ENCODE measurements around the gene BAHCC1. TPM values are rescaled to one million over a fixed set of nuclear protein-coding genes. Genes with fewer than 3 reads are reported as not detected.

The BAHCC1 gene
- total RNA-seq, 1 donor from 2014 or later, result 0.91 TPM

DNA sequence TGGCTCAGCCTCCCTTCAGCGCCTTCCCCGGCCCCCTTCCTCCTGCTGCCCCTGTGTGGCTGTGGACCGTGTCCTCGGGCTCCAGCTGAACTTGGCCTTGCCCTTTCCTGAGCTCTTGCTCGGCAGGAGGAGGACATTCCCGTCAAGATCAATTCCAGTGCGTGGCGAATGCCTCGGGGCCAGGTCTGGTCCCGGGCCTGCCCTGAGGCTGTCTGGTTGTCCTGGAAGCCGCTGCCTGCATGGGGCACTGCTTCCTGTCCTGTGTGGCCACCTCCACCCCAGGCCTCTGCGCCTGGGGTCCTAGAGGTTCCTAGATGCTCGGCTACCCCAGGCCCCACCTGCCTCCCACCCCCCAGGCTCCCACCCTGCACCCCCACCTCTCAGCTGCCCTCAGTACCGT, 12.8 kb downstream of the BAHCC1 start:
- Mint-ChIP-seq H3K4me1 (ENCODE audit: low read depth) (peaks cover 4% of the 10 kb centered on the region), H3K27ac (no peak overlapping the region), H3K9me3 (no peaks in the 10 kb centered on the region), H3K27me3 (ENCODE audit: low read depth) (peaks cover 16% of the 10 kb centered on the region), H3K4me3 (ENCODE audit: low read depth) (no peak overlapping the region), H3K36me3 (ENCODE audit: low read depth) (no peaks in the 10 kb centered on the region)
- no peak for DNase-seq (ENCODE audit: low spot score)
- intact Hi-C loops (cut with micrococcal nuclease), result no loop called here

DNA sequence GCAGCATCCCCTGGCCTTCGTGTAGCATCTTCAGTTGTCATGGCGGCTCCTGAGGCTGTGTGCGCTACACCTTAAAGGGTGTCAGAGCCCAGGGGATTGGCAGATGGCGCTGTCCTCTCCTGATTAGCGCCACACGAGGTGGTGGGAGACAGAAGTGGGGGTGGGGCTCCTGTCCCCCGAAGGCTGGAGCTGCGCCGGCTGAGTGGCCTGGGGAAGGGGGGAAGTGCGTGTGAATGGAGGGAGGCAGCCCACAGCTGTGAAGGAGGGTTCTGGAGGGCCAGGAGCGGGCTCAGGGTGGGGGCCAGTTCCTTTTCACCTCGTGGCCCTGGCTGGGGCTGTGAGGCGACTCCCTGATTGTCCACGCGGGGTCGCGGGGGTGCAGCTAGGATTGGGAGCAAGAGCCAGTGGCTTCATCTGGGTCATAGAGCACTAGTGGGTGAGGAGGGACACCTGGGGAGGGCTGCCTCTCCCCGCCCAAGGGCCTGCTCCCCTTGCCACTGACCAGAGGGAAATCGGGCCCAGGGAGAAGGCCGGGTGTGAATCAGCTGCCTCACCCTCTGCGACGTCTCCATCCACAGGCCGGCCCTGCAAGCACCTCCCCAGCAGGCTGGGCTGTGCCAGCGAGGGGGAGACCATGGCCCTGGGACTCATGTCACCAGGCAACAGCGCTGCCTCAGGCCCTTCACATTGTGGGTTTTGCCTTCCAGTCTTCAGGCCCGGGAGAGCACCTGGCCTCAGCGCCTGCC, 14.1 kb downstream of the BAHCC1 start:
- H3K27ac Mint-ChIP-seq, result no peak overlapping the region
- no peaks in the 10 kb centered on the region for H3K36me3 Mint-ChIP-seq (ENCODE audit: low read depth)
- H3K9me3 Mint-ChIP-seq, result no peaks in the 10 kb centered on the region
- H3K4me1 Mint-ChIP-seq (ENCODE audit: low read depth), result peaks cover 4% of the 10 kb centered on the region
- peaks cover 4% of the 10 kb centered on the region for H3K27me3 Mint-ChIP-seq (ENCODE audit: low read depth)
- intact Hi-C loops (cut with micrococcal nuclease), result no loop called here
- no peak overlapping the region for H3K4me3 Mint-ChIP-seq (ENCODE audit: low read depth)
- no peak for DNase-seq (ENCODE audit: low spot score)

DNA sequence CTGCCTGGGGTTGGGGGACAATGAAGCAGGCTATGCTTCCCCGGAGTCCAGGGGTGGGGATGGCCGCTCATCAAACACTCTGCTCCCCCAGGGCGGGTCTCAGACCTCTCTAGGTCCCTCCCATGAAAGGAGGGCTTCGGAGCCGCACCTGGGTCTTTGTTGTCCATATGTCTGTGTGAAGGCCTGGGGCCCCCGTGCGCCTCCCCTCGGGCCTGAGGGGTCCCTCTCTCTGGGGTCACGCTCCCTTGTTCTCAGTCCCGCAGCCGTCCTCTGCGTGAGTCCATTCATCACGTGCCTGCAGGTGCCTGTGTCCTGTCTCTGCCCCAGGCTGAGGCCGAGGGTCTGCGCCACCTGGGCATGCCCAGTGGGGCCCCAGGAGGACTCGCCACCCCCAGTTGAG, 15.6 kb downstream of the BAHCC1 start:
- peaks cover 4% of the 10 kb centered on the region for H3K4me1 Mint-ChIP-seq (ENCODE audit: low read depth)
- H3K9me3 Mint-ChIP-seq, result no peaks in the 10 kb centered on the region
- DNase-seq (ENCODE audit: low spot score), result no peak
- intact Hi-C loops (cut with micrococcal nuclease), result no loop called here
- H3K4me3 Mint-ChIP-seq (ENCODE audit: low read depth), result no peak overlapping the region
- no peaks in the 10 kb centered on the region for H3K36me3 Mint-ChIP-seq (ENCODE audit: low read depth)
- no peak overlapping the region for H3K27ac Mint-ChIP-seq
- peaks cover 3% of the 10 kb centered on the region for H3K27me3 Mint-ChIP-seq (ENCODE audit: low read depth)

DNA sequence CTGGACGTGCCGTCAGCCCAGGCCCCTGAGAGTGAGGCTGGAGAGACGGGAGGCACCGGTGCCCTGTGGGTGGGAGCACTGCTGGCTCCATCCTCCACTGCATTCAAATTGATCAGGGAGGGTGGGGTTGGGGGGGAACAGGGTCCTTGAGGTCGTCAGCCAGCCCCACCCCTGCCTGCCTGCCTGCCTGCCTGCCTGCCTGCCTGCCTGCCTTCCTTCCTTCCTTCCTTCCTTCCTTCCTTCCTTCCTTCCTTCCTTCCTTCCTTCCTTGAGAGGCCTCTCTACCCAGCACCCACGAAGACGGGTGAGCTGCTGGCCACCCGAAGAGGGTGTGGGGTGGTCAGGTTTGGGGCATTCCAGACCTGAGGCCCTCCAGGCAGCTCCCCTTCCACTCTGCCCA, 16.0 kb downstream of the BAHCC1 start:
- Mint-ChIP-seq H3K27me3 (ENCODE audit: low read depth) (peaks cover 3% of the 10 kb centered on the region), H3K36me3 (ENCODE audit: low read depth) (no peaks in the 10 kb centered on the region), H3K4me3 (ENCODE audit: low read depth) (no peak overlapping the region), H3K27ac (no peak overlapping the region), H3K9me3 (no peaks in the 10 kb centered on the region), H3K4me1 (ENCODE audit: low read depth) (peaks cover 4% of the 10 kb centered on the region)
- no peak for DNase-seq (ENCODE audit: low spot score)
- intact Hi-C loops (cut with micrococcal nuclease), result no loop called here

DNA sequence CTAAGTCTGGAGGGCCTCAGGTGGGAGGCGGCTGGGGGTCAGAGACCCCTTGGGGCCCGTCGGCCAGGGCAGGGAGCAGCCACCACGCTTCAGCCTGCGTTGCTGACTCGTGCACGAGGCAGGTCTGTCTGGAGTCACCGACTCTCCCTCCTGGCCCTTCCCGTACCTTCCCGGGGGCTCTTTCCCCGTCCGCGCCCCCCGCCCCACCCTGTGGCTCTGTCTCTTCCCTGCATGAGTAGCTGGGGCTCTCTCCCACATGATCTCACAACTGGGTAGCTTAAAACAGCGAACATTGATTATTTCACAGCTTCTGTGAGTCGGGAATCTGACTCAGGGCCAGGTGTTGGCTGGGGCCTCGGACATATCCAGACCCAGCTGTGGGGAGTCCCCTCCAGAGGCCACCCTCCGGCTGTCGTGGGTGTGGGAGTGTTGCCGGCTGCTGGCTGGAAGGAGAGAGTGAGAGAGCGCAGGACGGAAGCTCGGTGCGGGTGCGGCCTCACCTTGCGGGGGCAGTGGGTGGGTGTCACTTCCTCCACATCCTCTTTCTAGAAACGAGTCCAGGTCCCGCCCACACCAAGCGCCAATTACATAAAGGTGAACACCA, 17.3 kb downstream of the BAHCC1 start:
- H3K27ac Mint-ChIP-seq, result no peak overlapping the region
- peaks cover 3% of the 10 kb centered on the region for H3K27me3 Mint-ChIP-seq (ENCODE audit: low read depth)
- H3K4me3 Mint-ChIP-seq (ENCODE audit: low read depth), result no peak overlapping the region
- H3K4me1 Mint-ChIP-seq (ENCODE audit: low read depth), result peaks cover 4% of the 10 kb centered on the region
- H3K9me3 Mint-ChIP-seq, result no peaks in the 10 kb centered on the region
- intact Hi-C loops (cut with micrococcal nuclease), result no loop called here
- no peaks in the 10 kb centered on the region for H3K36me3 Mint-ChIP-seq (ENCODE audit: low read depth)
- no peak for DNase-seq (ENCODE audit: low spot score)

DNA sequence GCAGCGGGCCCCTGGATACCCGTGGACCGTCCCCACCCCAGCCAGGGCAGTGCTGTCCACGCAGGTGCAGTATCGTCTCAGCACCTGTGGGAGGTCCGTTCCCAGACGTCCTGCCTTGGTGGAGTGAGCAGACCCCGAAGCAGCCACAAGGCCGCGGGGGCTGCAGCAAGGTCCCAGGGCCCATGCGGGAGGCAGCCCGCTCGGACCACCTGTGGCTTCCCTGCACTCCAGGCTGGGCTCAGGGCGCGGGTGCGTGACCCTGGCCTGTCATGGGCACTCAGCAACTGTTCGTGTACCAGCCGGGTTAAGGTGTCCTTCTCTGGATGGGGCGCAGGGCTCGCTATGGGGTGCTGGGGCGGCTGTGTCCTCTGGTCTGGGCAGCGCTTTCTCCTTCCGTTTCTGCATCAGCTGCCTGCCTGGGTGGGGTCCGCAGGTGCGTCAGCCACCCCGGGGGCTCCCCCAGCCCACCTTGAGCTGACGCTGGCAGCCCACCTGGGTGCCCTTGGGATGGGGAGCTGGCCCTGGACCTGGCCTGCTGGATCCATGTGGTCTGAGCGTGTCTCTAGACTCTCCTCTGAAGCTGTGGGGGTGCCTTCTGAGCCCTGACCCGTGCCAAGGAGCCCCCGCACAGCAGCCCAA, 18.4 kb downstream of the BAHCC1 start:
- H3K4me1 Mint-ChIP-seq (ENCODE audit: low read depth), result peaks cover 4% of the 10 kb centered on the region
- H3K9me3 Mint-ChIP-seq, result no peaks in the 10 kb centered on the region
- no peak for DNase-seq (ENCODE audit: low spot score)
- H3K27me3 Mint-ChIP-seq (ENCODE audit: low read depth), result peaks cover 3% of the 10 kb centered on the region
- no peak overlapping the region for H3K27ac Mint-ChIP-seq
- no peaks in the 10 kb centered on the region for H3K36me3 Mint-ChIP-seq (ENCODE audit: low read depth)
- intact Hi-C loops (cut with micrococcal nuclease), result no loop called here
- H3K4me3 Mint-ChIP-seq (ENCODE audit: low read depth), result no peak overlapping the region

DNA sequence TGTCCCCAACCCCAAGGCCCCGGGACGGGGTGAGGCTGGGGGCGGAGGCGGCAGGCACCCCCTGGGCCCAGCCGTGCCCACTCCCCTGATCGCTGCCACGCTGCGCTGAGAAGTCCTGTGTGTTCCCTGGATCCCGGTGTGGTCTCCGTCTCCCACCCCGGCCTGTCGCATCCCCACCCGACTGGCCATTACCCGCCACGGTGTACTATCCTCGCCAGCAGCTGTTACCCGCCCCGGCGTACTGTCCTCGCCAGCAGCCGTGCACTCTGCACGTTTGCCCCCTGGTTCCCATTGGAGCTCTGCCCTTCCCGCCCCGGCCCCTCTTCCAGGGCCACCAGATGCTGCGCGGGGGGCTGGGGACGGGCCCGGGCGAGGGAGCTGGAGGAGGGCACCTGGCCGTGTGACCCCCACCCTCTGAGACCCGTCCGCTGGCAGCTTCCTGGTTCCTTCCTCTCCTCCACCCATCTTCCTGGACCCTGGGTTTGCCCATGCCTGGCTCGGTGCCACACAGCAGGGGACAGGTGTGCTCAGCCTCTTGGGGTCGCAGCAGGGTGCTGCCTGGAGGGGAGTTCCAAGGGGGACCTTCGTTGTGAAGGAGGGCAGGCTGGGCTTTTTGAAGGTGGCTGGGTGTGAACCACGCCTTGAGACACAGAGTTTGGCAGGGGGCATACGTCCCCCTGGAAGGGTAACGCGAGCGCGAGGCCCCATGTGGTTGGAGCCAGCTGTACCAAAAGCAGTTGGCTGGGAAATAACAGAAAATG, 19.7 kb downstream of the BAHCC1 start:
- no peaks in the 10 kb centered on the region for H3K9me3 Mint-ChIP-seq
- no peak overlapping the region for H3K4me3 Mint-ChIP-seq (ENCODE audit: low read depth)
- peaks cover 4% of the 10 kb centered on the region for H3K4me1 Mint-ChIP-seq (ENCODE audit: low read depth)
- H3K36me3 Mint-ChIP-seq (ENCODE audit: low read depth), result no peaks in the 10 kb centered on the region
- peaks cover 3% of the 10 kb centered on the region for H3K27me3 Mint-ChIP-seq (ENCODE audit: low read depth)
- DNase-seq (ENCODE audit: low spot score), result no peak
- intact Hi-C loops (cut with micrococcal nuclease), result no loop called here
- no peak overlapping the region for H3K27ac Mint-ChIP-seq

DNA sequence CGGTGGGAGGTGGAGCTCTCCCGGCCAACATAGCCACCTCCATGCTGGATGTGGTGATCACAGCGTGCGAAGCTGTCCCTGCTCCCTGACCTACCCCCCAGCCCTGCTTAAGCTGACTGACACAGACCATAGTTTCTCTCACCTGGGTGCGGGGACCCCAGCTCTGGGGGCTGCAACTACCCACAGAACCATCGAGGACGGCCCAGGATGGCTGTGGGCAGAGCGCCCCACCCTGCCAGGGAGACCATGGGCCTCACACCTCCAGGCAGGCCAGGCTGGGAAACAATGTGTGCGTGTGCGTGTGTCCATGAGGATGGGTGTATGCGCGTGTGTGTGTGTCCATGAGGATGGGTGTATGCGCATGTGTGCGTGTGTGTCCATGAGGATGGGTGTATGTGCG, 20.4 kb downstream of the BAHCC1 start:
- Mint-ChIP-seq H3K27ac (no peak overlapping the region), H3K36me3 (ENCODE audit: low read depth) (no peaks in the 10 kb centered on the region), H3K27me3 (ENCODE audit: low read depth) (peaks cover 3% of the 10 kb centered on the region), H3K9me3 (no peaks in the 10 kb centered on the region), H3K4me3 (ENCODE audit: low read depth) (no peak overlapping the region), H3K4me1 (ENCODE audit: low read depth) (peaks cover 4% of the 10 kb centered on the region)
- no peak for DNase-seq (ENCODE audit: low spot score)
- intact Hi-C loops (cut with micrococcal nuclease), result no loop called here

DNA sequence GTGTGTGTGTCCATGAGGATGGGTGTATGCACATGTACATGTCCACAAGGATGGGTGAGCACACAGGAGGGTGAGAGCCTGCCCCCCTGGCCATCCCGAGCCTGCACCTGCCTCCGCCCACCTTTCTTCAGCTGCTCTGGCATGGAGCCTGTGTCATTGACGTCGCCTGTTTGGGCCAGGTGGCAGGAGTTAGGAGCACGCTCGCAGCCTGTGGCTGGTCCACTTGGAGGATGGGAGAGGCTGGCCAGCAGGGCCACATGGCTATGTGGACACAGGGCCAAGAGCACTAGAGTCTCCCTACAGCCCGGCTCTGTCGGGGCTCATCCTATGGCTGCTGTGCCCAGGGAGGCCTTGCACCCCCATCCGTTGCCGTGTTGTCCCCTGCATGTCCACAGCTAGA, 21.4 kb downstream of the BAHCC1 start:
- no peaks in the 10 kb centered on the region for H3K36me3 Mint-ChIP-seq (ENCODE audit: low read depth)
- H3K4me3 Mint-ChIP-seq (ENCODE audit: low read depth), result no peak overlapping the region
- peaks cover 4% of the 10 kb centered on the region for H3K4me1 Mint-ChIP-seq (ENCODE audit: low read depth)
- H3K9me3 Mint-ChIP-seq, result no peaks in the 10 kb centered on the region
- H3K27me3 Mint-ChIP-seq (ENCODE audit: low read depth), result peaks cover 3% of the 10 kb centered on the region
- no peak overlapping the region for H3K27ac Mint-ChIP-seq
- intact Hi-C loops (cut with micrococcal nuclease), result no loop called here
- DNase-seq (ENCODE audit: low spot score), result no peak

DNA sequence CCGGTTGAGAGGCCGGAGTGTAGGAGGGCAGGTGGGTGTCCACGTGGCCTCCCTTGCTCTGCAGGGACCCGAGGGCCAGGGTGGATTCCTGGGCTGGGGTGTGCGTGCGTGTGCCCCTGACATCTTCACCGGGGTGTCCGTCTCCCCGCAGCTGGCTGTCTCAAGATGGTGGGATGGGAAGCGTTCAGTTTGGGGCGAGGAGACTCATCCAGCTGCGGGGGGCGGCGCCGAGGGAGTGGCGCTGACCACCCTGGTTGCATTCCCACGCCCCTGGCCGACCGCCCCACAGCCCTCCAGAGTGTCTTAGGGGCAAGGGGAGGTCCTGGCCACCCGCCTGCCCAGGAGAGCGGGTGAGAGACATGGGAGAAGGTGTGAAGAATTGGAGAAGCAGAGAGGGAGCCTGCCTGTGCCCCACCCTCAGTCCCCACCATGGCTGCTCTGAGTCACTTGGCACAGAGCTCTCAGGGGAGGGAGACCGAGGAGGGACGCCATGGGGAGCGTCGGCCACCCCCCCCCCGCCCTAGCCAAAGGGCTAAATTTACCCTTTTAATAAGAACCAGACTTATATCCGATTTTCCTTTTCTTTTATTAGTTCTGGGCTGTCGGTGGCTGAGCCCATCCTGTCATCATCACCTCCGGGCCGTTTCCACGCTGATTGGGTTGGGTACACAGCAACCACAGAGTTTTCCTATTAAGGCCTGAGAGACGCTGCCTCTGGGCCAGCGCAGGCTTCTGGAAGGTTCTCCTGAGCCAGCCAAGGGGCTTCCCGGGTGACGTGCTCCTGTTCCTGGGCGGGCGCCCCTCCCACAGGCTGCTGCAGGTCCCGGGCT, 22.0 kb downstream of the BAHCC1 start:
- no peak overlapping the region for H3K27ac Mint-ChIP-seq
- DNase-seq (ENCODE audit: low spot score), result no peak
- no peak overlapping the region for H3K4me3 Mint-ChIP-seq (ENCODE audit: low read depth)
- H3K4me1 Mint-ChIP-seq (ENCODE audit: low read depth), result peaks cover 4% of the 10 kb centered on the region
- intact Hi-C loops (cut with micrococcal nuclease), result no loop called here
- H3K36me3 Mint-ChIP-seq (ENCODE audit: low read depth), result no peaks in the 10 kb centered on the region
- H3K9me3 Mint-ChIP-seq, result no peaks in the 10 kb centered on the region
- peaks cover 3% of the 10 kb centered on the region for H3K27me3 Mint-ChIP-seq (ENCODE audit: low read depth)

DNA sequence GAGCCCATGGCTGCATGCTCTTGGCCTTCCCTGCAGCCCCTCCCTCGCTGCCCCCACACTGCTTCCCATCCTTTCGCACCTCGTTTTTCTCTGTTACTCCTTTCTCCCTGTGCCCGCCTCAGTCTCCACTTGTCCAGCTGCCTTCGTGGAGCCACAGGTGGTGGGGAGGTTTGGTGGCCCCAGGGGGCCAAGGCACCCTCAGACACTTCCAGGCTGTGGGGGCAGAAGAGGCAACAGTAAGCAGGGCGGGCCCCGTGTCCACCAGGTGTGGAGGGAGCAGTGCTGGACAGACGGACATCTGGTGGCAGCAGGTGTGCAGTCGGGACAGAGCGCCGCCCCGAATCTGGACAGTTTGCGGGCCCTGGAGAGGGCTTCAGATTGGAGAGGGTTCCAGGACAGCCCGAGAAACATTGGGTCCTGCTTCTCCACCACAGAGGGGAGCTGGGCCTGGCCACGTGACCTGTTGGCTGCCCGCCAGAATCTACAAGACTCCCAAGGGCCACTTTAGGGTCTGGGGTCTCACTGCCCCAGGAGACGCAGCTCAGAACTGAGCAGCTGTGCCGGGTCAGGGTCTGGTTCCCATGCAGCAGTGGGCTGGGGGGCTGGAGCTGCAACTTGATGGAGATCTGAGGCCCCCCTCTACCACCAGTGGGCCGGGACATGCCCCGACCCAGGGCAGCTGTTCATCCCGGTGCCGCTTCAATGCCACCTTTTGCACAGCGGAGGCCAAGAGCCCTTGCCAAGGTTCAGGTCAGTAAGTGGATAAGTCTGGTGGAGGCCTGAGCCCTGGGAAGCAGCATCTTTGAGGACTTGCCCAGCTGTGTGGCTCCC, 22.8 kb downstream of the BAHCC1 start:
- Mint-ChIP-seq H3K36me3 (ENCODE audit: low read depth) (no peaks in the 10 kb centered on the region), H3K9me3 (no peaks in the 10 kb centered on the region), H3K4me3 (ENCODE audit: low read depth) (no peak overlapping the region), H3K27ac (no peak overlapping the region), H3K27me3 (ENCODE audit: low read depth) (no peaks in the 10 kb centered on the region), H3K4me1 (ENCODE audit: low read depth) (no peaks in the 10 kb centered on the region)
- no peak for DNase-seq (ENCODE audit: low spot score)
- intact Hi-C loops (cut with micrococcal nuclease), result no loop called here

Measured in activated T-helper 2 cell treated with anti-CD3 and anti-CD28 coated beads, Interferon-gamma antibody, Interleukin-2, Interleukin-4, amounts not matched to agents 10 μg/mL and 5 μg/mL and 100 μg/mL, durations not matched to agents 14 hours and 24 hours and 36 hours (primary cell).